Stimulated activated naive CD8-positive, alpha-beta T cell treated with anti-CD3 and anti-CD28 coated beads, Interleukin-15, amount 100 ng/mL, for 72 hours (primary cell): ENCODE measurements around the gene GLUL.

Experiments used
- ATAC-seq: fragments of 150-1000 bp; cut with Tn5 transposase; 2 replicates; pipeline ENCODE4 v1.10.0; 2021; ENCODE audit warnings: mild to moderate bottlenecking, moderate library complexity
- DNase-seq, 2 donors: peaks; one replicate each; pipeline ENCODE4 v3.0.0; 2021 to 2022
- H3K27ac Mint-ChIP-seq, 2 donors: one replicate each; pipeline ENCODE4 v1.8.0; 2022; ENCODE audit warnings: mild to moderate bottlenecking in 2 of 2, mixed read lengths in 2 of 2, moderate library complexity in 2 of 2
- H3K27me3 Mint-ChIP-seq: one replicate; pipeline ENCODE4 v1.8.0; 2022; ENCODE audit warnings: mixed read lengths
- H3K4me1 Mint-ChIP-seq: one replicate; pipeline ENCODE4 v1.8.0; 2022; ENCODE audit warnings: mild to moderate bottlenecking, mixed read lengths
- H3K4me3 Mint-ChIP-seq, 2 donors: one replicate each; pipeline ENCODE4 v1.8.0; 2022; ENCODE audit warnings: mild to moderate bottlenecking in 2 of 2, mixed read lengths in 2 of 2, moderate library complexity in 1 of 2
- H3K9me3 Mint-ChIP-seq, 2 donors: one replicate each; pipeline ENCODE4 v1.8.0; 2022; ENCODE audit warnings: mixed read lengths in 2 of 2

Gene GLUL

DNA sequence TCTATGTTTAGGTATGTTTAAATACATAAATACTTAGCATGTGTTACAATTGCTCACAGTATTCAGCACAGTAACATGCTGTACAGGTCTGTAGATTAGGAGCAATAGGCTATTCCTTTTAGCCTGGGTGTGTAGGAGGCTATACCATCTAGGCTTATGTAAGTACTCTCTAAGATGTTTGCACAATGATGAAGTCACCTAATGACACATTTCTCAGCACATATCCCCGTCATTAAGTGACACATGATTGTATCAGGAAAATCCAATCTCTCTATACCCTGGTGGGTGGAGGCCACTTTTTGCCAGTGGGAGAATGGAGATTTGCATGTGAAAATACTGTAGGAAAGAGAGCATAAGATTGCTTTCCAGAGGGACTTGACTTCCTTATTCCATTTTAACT, 14.4 kb upstream of the GLUL start:
- H3K27ac Mint-ChIP-seq: no peak overlapping the region
- DNase-seq: no peak
- no peaks in the 10 kb centered on the region for H3K4me1 Mint-ChIP-seq
- peaks cover 45% of the 10 kb centered on the region for H3K27me3 Mint-ChIP-seq
- peaks cover 6 to 8% of the 10 kb centered on the region in 2 donors for H3K9me3 Mint-ChIP-seq
- no peak overlapping the region for H3K4me3 Mint-ChIP-seq
- no peak for ATAC-seq

DNA sequence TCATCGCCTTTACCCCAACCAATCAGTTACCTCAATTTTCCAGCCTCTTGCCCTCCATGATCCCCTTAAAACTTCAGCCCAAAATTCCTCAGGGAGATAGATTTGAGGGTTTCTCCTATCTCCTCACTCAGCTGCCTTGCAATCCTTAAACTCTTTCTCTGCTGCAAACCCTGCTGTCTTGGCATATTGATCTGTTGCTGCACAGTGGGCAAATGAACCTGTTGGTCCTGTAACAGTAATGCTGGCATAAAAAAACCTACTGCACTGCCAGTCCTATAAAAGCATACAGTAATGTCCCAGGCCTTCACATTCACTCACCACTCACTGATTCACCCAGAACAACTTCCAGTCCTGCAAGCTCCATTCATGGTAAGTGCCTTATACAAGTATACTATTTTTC, 14.0 kb upstream of the GLUL start:
- Mint-ChIP-seq H3K27me3 (peaks cover 45% of the 10 kb centered on the region), H3K4me1 (no peaks in the 10 kb centered on the region), H3K27ac (no peak overlapping the region), H3K9me3 (peaks cover 6 to 8% of the 10 kb centered on the region in 2 donors), H3K4me3 (no peak overlapping the region)
- DNase-seq (no peak), ATAC-seq (no peak)

DNA sequence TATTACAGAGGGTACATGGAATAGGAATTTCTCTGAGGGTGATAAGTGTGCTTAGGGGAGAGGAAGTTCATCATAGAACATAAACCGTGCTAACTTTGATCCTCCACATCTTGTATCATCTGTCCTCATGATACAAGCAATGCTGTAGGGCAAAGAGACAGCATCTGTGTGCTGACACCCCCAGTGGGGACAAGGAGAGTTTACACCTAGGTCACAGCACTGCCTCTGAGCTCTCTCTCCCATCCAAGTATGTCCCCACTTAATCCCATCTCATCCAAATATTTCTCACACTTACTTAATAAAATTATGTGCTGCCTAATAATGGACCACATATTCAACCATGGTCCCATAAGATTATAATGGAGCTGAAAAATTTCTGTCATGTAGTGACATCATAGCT, 13.2 kb upstream of the GLUL start:
- DNase-seq (no peak), ATAC-seq (no peak)
- no peak overlapping the region for H3K27ac Mint-ChIP-seq
- no peak overlapping the region for H3K4me3 Mint-ChIP-seq
- peaks cover 6 to 8% of the 10 kb centered on the region in 2 donors for H3K9me3 Mint-ChIP-seq
- peaks cover 45% of the 10 kb centered on the region for H3K27me3 Mint-ChIP-seq
- H3K4me1 Mint-ChIP-seq: no peaks in the 10 kb centered on the region

GRCh38 chr1:182400567-182400966, 9.0 kb upstream of the GLUL start, which contains the start of gene TEDDM1:
TSS of gene TEDDM1 (minus strand) at chr1:182400667. CDS start at chr1:182400485, 182 bp downstream.
- no peak for DNase-seq
- no peak within 1 kb of the TSS for H3K4me3 Mint-ChIP-seq
- H3K9me3 Mint-ChIP-seq: peaks cover 4% of the 10 kb centered on the region in 2 donors
- H3K4me1 Mint-ChIP-seq: no peaks in the 10 kb centered on the region
- peaks cover 35% of the 10 kb centered on the region for H3K27me3 Mint-ChIP-seq
- peak within 1 kb of the TSS in 1 of 2 donors; percentile 17 for H3K27ac Mint-ChIP-seq
- ATAC-seq: no peak

DNA sequence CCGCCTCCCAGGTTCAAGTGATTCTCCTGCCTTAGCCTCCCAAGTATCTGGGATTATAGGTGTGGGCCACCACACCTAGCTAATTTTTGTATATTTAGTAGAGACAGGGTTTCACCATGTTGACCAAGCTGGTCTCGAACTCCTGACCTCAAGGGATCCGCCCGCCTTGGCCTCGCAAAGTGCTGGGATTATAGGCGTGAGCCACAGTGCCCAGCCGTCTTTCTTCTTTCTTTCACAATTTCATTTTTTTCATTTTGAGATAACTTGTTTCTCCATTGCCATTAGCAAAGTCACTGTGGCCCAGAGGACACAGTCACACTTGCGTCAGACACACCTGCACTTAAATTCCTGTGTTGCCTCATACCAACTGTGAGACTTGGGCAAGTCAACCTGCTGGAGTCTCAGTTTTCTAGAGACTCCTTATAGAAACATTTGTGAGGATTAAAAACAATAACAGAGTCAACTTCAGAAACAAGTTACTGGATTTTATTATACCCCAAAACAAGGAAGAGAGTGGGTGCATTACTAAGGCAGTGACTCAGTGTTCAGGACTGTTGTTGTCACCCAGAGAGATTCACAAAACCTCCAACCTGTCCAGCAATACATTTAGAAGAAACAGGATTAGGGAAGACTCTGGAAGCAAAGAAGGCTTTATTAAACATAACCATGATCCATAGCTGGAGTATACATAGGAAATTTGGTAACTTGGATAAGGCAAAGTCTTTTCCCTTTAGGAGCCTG, 6.2 kb upstream of the GLUL start:
- no peak for DNase-seq
- no peak overlapping the region for H3K4me3 Mint-ChIP-seq
- no peaks in the 10 kb centered on the region for H3K4me1 Mint-ChIP-seq
- no peak for ATAC-seq
- peaks cover 37% of the 10 kb centered on the region for H3K27me3 Mint-ChIP-seq
- H3K9me3 Mint-ChIP-seq: no peaks in the 10 kb centered on the region
- H3K27ac Mint-ChIP-seq: peak overlapping the region in 1 of 2 donors; percentile 94

DNA sequence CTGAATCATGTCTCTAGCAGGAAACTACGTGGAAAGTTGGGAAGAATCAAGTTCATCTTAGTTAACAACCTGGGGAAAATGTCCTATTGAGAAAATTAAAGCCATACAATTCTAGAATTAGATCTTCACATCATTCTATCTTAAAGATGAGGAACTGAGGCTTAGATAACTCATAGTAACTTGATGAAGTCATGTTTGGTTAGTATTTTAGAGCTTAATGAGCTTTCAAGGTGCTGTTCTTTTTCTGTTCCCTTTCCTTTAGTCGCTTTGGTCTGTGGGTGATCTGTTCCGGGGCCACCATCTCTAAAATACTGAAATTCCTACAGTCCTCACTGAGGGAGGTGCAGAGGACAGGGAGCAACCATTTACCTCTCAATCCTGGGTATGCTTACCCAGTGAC, 4.3 kb upstream of the GLUL start:
- ATAC-seq: no peak
- H3K27me3 Mint-ChIP-seq: peaks cover 50% of the 10 kb centered on the region

DNA sequence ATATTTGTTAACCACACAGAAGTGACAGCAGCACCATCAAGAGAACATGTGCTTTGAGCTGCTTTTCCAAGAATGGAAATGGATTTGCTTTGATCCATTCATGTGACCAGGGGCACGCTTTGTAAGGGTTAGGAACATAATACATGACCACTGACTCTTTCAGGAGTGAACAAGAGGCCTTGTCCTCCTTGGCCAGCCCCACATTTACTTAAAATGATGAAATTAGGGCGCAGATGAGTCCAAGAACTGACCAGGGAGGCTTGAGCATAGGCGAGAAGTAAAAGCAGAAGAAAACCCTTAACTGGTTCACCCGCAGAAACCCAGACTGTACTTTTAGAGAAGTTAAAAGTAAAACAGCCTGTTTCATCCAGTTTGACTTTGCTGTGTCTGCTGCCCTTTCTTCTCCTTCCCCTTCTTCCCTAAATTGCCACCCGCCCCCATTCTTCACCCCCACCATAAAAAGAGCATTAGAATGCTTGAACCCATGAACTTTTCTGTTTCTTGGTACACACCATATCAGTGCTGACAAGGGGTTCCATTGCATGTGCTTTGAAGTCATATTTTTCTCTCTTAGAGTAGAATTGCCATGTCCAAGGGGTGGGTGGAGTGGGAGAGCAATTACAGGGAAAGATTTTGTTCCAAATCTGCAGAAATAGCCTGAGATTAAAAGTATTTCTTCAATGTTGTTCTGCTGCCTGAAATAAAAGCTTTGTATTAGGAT, 2.6 kb upstream of the GLUL start:
- H3K4me3 Mint-ChIP-seq: no peak overlapping the region
- H3K27me3 Mint-ChIP-seq: peaks cover 67% of the 10 kb centered on the region
- no peaks in the 10 kb centered on the region for H3K9me3 Mint-ChIP-seq
- H3K4me1 Mint-ChIP-seq: peaks cover 21% of the 10 kb centered on the region
- ATAC-seq: no peak
- no peak overlapping the region for H3K27ac Mint-ChIP-seq
- DNase-seq: no peak

More for the DNA sequence above, 4.3 kb upstream of the GLUL start:
- peaks cover 6% of the 10 kb centered on the region for H3K4me1 Mint-ChIP-seq
- DNase-seq: no peak
- no peaks in the 10 kb centered on the region for H3K9me3 Mint-ChIP-seq
- H3K27ac Mint-ChIP-seq: no peak overlapping the region
- H3K4me3 Mint-ChIP-seq: no peak overlapping the region

DNA sequence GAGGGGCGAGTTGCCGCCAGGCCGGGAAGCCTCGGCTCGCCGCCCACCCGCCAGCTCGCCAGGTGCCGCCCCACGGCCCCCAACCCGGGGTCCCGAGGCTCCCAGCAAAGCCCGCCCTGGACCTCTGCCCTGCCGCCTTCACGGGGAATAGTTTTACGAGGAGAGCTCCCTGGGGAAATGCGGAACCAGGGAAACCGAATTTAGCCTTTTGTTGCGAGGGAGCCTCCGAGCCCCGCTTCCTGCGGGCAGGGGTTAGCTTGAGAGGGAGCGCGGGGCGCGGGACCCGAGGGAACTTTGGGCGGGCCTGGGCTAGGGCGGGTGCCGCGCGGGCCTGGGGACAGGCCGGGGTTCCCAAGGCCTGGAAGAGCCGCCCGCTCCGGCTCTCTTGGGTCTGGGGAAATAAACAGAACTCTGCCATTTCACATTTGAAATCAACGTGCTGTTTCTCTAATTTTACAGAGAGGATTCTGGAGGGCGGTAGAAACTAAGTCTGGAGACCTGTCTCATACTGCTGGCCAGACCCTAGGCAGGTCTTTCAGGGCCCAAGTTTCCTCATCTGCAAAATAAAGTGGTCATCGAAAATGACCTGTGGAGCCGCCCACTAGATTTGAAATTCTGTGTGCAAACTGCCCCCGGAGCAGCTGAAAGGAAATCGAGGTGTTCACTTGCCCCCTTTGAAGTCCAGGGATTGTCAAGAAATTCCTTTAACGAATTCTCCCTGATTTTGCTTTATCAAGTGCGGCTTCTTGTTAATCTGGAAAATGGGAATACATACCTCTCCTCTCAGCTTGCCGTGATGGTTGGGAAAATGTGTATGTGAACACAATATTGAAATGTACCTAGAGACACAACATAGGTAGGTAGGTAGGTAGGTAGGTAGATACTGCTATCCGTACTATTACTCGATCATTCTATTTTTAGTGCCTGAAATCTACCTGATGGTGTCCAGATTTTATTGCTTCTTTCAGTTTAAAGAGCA, 749 bp upstream of the GLUL start:
- peak overlapping the region; percentile 85 to 94 for H3K4me3 Mint-ChIP-seq
- no peaks in the 10 kb centered on the region for H3K9me3 Mint-ChIP-seq
- peaks cover 21% of the 10 kb centered on the region for H3K4me1 Mint-ChIP-seq
- DNase-seq (peak in 1 of 2 donors; percentile 43), ATAC-seq (peak; percentile 39)
- H3K27me3 Mint-ChIP-seq: peaks cover 78% of the 10 kb centered on the region
- H3K27ac Mint-ChIP-seq: peak overlapping the region in 1 of 2 donors; percentile 76

DNA sequence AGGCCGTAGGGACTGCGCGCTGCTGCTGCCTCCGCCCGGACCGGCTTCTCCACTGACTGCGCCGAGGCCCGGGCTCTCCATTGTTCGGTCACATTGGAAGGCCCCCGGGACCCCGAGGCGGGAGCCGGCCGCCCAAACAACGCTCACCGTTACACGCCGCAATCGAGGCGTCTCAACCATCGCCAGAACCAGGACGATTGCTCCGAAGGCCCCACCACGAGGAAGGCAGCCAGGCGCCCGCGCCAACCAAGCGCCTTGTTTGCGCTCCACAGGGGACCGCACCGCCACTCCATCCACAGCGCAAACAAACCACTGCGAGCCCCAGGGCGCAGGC, 595 bp downstream of the GLUL start:
- H3K9me3 Mint-ChIP-seq: no peaks in the 10 kb centered on the region
- peak overlapping the region; percentile 93 for H3K27ac Mint-ChIP-seq
- DNase-seq (no peak), ATAC-seq (peak; percentile 35)
- peak overlapping the region; percentile 85 to 94 for H3K4me3 Mint-ChIP-seq
- peaks cover 66% of the 10 kb centered on the region for H3K27me3 Mint-ChIP-seq
- peaks cover 21% of the 10 kb centered on the region for H3K4me1 Mint-ChIP-seq

GRCh38 chr1:182389619-182390047, 2.0 kb downstream of the GLUL start:
- peaks cover 21% of the 10 kb centered on the region for H3K4me1 Mint-ChIP-seq
- peaks cover 59% of the 10 kb centered on the region for H3K27me3 Mint-ChIP-seq
- peak in 1 of 2 donors; percentile 15 for DNase-seq
- peak overlapping the region in 1 of 2 donors; percentile 69 for H3K27ac Mint-ChIP-seq
- no peaks in the 10 kb centered on the region for H3K9me3 Mint-ChIP-seq
- H3K4me3 Mint-ChIP-seq: peak overlapping the region; percentile 85 to 88
- ATAC-seq: no peak

DNA sequence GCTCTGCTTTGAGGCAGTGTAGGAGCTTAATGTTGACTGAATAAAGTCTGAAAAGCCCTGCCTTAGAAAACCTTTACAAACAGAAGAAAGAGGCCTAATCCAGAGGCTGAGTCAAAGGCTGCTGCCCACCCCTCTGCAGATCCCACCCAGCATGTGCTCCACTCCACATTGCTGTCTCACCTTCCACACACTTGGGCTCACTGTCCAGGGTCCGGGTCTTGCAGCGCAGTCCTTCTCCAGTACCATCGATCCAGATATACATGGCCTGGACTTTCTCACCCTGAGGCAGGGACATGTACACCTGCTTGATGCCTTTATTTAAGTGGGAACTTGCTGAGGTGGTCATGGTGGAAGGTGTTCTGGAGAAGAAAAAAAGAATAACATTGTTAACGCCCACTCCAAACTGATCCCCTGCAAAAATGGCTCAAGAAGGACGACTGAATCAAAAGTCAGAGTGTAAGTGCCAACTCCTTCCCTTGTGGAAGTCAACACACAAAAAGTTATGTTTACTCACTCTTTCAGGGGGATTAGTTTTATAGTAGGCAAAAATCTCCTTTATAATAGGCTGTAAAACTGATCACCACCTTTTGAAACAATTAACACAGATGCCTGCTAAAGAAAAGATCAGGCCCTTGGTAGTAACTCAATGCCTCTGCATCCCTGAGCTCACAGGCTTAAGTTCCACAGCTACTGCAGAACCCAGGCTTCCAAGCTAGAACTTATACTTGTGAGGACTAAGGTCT, 3.0 kb downstream of the GLUL start:
- ATAC-seq (no peak), DNase-seq (no peak)
- Mint-ChIP-seq H3K27me3 (peaks cover 48% of the 10 kb centered on the region), H3K4me1 (peaks cover 21% of the 10 kb centered on the region), H3K27ac (no peak overlapping the region), H3K9me3 (no peaks in the 10 kb centered on the region), H3K4me3 (no peak overlapping the region)

- no peaks in the 10 kb centered on the region for H3K9me3 Mint-ChIP-seq
- ATAC-seq: no peak
- H3K4me3 Mint-ChIP-seq: no peak overlapping the region
- H3K27ac Mint-ChIP-seq: no peak overlapping the region
- DNase-seq: no peak
- peaks cover 39% of the 10 kb centered on the region for H3K27me3 Mint-ChIP-seq
- H3K4me1 Mint-ChIP-seq: peaks cover 21% of the 10 kb centered on the region
Observed at GRCh38 chr1:182387566-182387965, 4.0 kb downstream of the GLUL start.

GRCh38 chr1:182386980-182387379, 4.6 kb downstream of the GLUL start:
- Mint-ChIP-seq H3K4me3 (no peak overlapping the region), H3K4me1 (peaks cover 21% of the 10 kb centered on the region), H3K27ac (no peak overlapping the region), H3K9me3 (no peaks in the 10 kb centered on the region), H3K27me3 (peaks cover 35% of the 10 kb centered on the region)
- ATAC-seq: no peak
- DNase-seq: no peak

- H3K27me3 Mint-ChIP-seq: peaks cover 30% of the 10 kb centered on the region
- peaks cover 17% of the 10 kb centered on the region for H3K4me1 Mint-ChIP-seq
- ATAC-seq (no peak), DNase-seq (no peak)
- H3K9me3 Mint-ChIP-seq: no peaks in the 10 kb centered on the region
- H3K27ac Mint-ChIP-seq: no peak overlapping the region
- no peak overlapping the region for H3K4me3 Mint-ChIP-seq
Observed at GRCh38 chr1:182385885-182386853, 5.4 kb downstream of the GLUL start.
